Pancreas (tissue), 10 donors: ENCODE data around the gene PIP5K1A. TPM values are rescaled to one million over a fixed set of nuclear protein-coding genes. Genes with fewer than 3 reads are reported as not detected.
A peak's percentile ranks its signal among the peaks of the same experiment; 100 is the strongest.

Experiments used
- ATAC-seq, 4 donors: fragments of 200-7000 bp; cut with Tn5 transposase; one replicate each; pipeline versions ENCODE4 v1.8.0 to v1.9.1; 2020; ENCODE audit warnings: mild to moderate bottlenecking in 4 of 4, moderate library complexity in 4 of 4
- DNase-seq, 6 donors: peaks; one replicate each; pipeline ENCODE4 v3.0.0-alpha.2; 2020
- FAIRE-seq: peaks from 2 replicates; lab custom pipeline; 2012; peaks lifted over from hg19 to GRCh38; lab: Jason Lieb, UNC
- H3K27ac ChIP-seq, 4 donors: fragments of 200-600 bp; sonication (generic); 1 replicate in 3 of 4; 2 replicates in 1 of 4; pipeline versions ENCODE4 v1.5.0 to v1.8.0; 2020
- H3K27me3 ChIP-seq, 4 donors: fragments of 200-600 bp; one replicate each; pipeline ENCODE4 v1.8.0; 2021
- H3K36me3 ChIP-seq, 3 donors: fragments of 200-600 bp; sonication (generic) in 1 of 3; one replicate each; pipeline versions ENCODE4 v1.5.0 to v1.8.0; 2020 to 2021
- H3K4me1 ChIP-seq, 3 donors: fragments of 200-600 bp; one replicate each; pipeline ENCODE4 v1.8.0; 2021
- H3K4me3 ChIP-seq, 4 donors: fragments of 200-600 bp; sonication (generic) in 2 of 4; one replicate each; pipeline versions ENCODE4 v1.5.0 to v1.8.0; 2020 to 2021
- H3K9me3 ChIP-seq, 4 donors: fragments of 200-600 bp; one replicate each; pipeline ENCODE4 v1.8.0; 2021
- WGBS, 2 donors: extraction: QIAGEN DNeasy Blood & Tissue Kit; methylation state at CpG; one replicate each; pipeline ENCODE4 v1.1.7; 2013; 5-methylcytosine and 5-hydroxymethylcytosine counted together
- intact Hi-C, 3 donors: fragments of 100-400 bp; cut with DNase I; formaldehyde crosslinking; loops; one replicate each; pipeline versions ENCODE4 v1.11.1 to v1.14.2; 2022
- polyA plus RNA-seq, 2 donors: library from polyadenylated mRNA; stranded (reverse); fragments of 200-250 nt; gene quantifications; one replicate each; pipeline ENCODE4 v1.2.3, GENCODE V29; 2013
- total RNA-seq, 6 donors: library from RNA; stranded (reverse); fragmentation: NEBNext Ultra II Directional in 4 of 6; extraction: Animal tissue kit (Norgen Biotek cat#: 25700) in 4 of 6; gene quantifications; one replicate each; pipeline versions ENCODE4 v1.2.1 to v1.2.4, GENCODE V29; 2021 to 2023
- TF ChIP-seq, protein P1 (sequence below), 4 donors: fragments of 200-600 bp; sonication (generic) in 3 of 4; IDR thresholded peaks; one replicate each; pipeline versions ENCODE4 v1.5.0 to v1.8.0; 2021; ENCODE audit warnings: antibody characterized with exemption in 4 of 4
- donor health status: healthy with polysubstance abuse.
- donor health status: DM: no; HTN: no; CAD: no; lungs with moderate emphysema.
- donor health status: DM: no; HTN: no; CAD: no.
- donor health status: control.
- donor health status: control.
- donor health status: Bipolar disorder and iron deficiency.
- donor health status: DM: yes; HTN: yes; CAD: no.
- donor health status: DM: no; HTN: no; CAD: no.
- donor health status: DM: no; HTN: no; CAD: no.
- donor health status: DM: yes; HTN: yes; CAD: no.

PIP5K1A gene
- total and polyA plus RNA-seq, 8 donors = 10.1 to 22.6 (median 16.3) TPM

DNA sequence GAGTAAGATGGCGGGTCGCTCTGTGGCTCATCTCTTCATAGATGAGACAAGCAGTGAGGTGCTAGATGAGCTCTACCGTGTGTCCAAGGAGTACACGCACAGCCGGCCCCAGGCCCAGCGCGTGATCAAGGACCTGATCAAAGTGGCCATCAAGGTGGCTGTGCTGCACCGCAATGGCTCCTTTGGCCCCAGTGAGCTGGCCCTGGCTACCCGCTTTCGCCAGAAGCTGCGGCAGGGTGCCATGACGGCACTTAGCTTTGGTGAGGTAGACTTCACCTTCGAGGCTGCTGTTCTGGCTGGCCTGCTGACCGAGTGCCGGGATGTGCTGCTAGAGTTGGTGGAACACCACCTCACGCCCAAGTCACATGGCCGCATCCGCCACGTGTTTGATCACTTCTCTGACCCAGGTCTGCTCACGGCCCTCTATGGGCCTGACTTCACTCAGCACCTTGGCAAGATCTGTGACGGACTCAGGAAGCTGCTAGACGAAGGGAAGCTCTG, 39.6 kb upstream of the PIP5K1A start:
- TF ChIP-seq, protein P1, sequence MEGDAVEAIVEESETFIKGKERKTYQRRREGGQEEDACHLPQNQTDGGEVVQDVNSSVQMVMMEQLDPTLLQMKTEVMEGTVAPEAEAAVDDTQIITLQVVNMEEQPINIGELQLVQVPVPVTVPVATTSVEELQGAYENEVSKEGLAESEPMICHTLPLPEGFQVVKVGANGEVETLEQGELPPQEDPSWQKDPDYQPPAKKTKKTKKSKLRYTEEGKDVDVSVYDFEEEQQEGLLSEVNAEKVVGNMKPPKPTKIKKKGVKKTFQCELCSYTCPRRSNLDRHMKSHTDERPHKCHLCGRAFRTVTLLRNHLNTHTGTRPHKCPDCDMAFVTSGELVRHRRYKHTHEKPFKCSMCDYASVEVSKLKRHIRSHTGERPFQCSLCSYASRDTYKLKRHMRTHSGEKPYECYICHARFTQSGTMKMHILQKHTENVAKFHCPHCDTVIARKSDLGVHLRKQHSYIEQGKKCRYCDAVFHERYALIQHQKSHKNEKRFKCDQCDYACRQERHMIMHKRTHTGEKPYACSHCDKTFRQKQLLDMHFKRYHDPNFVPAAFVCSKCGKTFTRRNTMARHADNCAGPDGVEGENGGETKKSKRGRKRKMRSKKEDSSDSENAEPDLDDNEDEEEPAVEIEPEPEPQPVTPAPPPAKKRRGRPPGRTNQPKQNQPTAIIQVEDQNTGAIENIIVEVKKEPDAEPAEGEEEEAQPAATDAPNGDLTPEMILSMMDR (IDR thresholded peaks at IDR 0.05) = no peak
- DNase-seq (peak in 1 of 6 donors; percentile 68), ATAC-seq (no peak), FAIRE-seq (no peak)
- no peaks in the 10 kb centered on the region for H3K27me3 ChIP-seq
- no peaks in the 10 kb centered on the region for H3K4me1 ChIP-seq
- 89 to 90% methylated on average over 22 of the region's 22 CpGs for whole genome bisulfite sequencing, 2 donors
- no peak overlapping the region for H3K4me3 ChIP-seq
- intact Hi-C loops = loop anchor here in 2 of 3 donors (10.0 kb wide), 2 partner anchors 64 to 134 kb away; no protein-coding TSS in a partner anchor
- no peak overlapping the region for H3K27ac ChIP-seq
- no peaks in the 10 kb centered on the region for H3K9me3 ChIP-seq
- peaks cover 0 to 21% (median 0%) of the 10 kb centered on the region in 3 donors for H3K36me3 ChIP-seq

GRCh38 chr1:151159373-151159772, 39.0 kb upstream of the PIP5K1A start:
- ATAC-seq (no peak), FAIRE-seq (no peak), DNase-seq (no peak)
- TF ChIP-seq, protein P1 (IDR thresholded peaks at IDR 0.05) = no peak
- peaks cover 0 to 21% (median 0%) of the 10 kb centered on the region in 3 donors for H3K36me3 ChIP-seq
- H3K9me3 ChIP-seq = no peaks in the 10 kb centered on the region
- H3K27ac ChIP-seq = no peak overlapping the region
- H3K27me3 ChIP-seq = no peaks in the 10 kb centered on the region
- intact Hi-C loops = loop anchor here in 2 of 3 donors (10.0 kb wide), 2 partner anchors 65 to 135 kb away; no protein-coding TSS in a partner anchor
- no peak overlapping the region for H3K4me3 ChIP-seq
- H3K4me1 ChIP-seq = peaks cover 0 to 2% (median 0%) of the 10 kb centered on the region in 3 donors

GRCh38 chr1:151164732-151165280, 33.5 kb upstream of the PIP5K1A start:
- Histone ChIP-seq H3K9me3 (no peaks in the 10 kb centered on the region), H3K4me1 (peaks cover 7 to 13% (median 8%) of the 10 kb centered on the region in 3 donors), H3K27me3 (no peaks in the 10 kb centered on the region), H3K27ac (peak overlapping the region in 2 of 4 donors; percentile 23 to 70), H3K36me3 (peaks cover 0 to 9% (median 0%) of the 10 kb centered on the region in 3 donors), H3K4me3 (peak overlapping the region; percentile 49 to 72 (median 67))
- FAIRE-seq = no peak
- intact Hi-C loops = no loop called here
- TF ChIP-seq, protein P1 (IDR thresholded peaks at IDR 0.05) = no peak
- ATAC-seq = peak in 3 of 4 donors; percentile 13 to 28 (median 24)
- DNase-seq = peak in 2 of 6 donors; percentile 43 to 59
- 13 to 19% methylated on average over 11 of the region's 11 CpGs for WGBS, 2 donors

GRCh38 chr1:151165281-151165737, 33.0 kb upstream of the PIP5K1A start:
- intact Hi-C loops = no loop called here
- H3K9me3 ChIP-seq = no peaks in the 10 kb centered on the region
- peaks cover 0 to 7% (median 0%) of the 10 kb centered on the region in 3 donors for H3K36me3 ChIP-seq
- H3K27me3 ChIP-seq = no peaks in the 10 kb centered on the region
- ATAC-seq (peak; percentile 23 to 53 (median 40)), DNase-seq (peak in 4 of 6 donors; percentile 34 to 60 (median 50)), FAIRE-seq (no peak)
- peak overlapping the region; percentile 49 to 72 (median 67) for H3K4me3 ChIP-seq
- H3K4me1 ChIP-seq = peaks cover 7 to 13% (median 8%) of the 10 kb centered on the region in 3 donors
- TF ChIP-seq, protein P1 (IDR thresholded peaks at IDR 0.05) = no peak
- WGBS, 2 donors = 1 to 5% methylated on average over 15 of the region's 15 CpGs
- peak overlapping the region in 2 of 4 donors; percentile 53 to 70 for H3K27ac ChIP-seq
